GM19455 (cell line): ENCODE data around the gene GNB1.

Experiments used
- ATAC-seq: cut with Tn5 transposase; IDR thresholded peaks from one replicate; pipeline ENCODE4 v1.9.1; 2021; ENCODE audit not compliant: unreplicated experiment

GNB1 gene

GRCh38 chr1:1910651-1911331 lies 19.9 kb upstream of the GNB1 start:
- ATAC-seq = no peak

- ATAC-seq = no peak
These were observed 19.2 kb upstream of the GNB1 start for GRCh38 chr1:1910033-1910465.

- no peak for ATAC-seq
These were observed 17.6 kb upstream of the GNB1 start for GRCh38 chr1:1908506-1908791.

- ATAC-seq = no peak
These were observed 16.3 kb upstream of the GNB1 start for GRCh38 chr1:1907098-1907736.

- ATAC-seq = no peak
These were observed 15.6 kb upstream of the GNB1 start for GRCh38 chr1:1906185-1907097.

- no peak for ATAC-seq
These were observed 12.3 kb upstream of the GNB1 start for GRCh38 chr1:1903224-1903623.

GRCh38 chr1:1901641-1902294 lies 10.9 kb upstream of the GNB1 start:
- no peak for ATAC-seq

GRCh38 chr1:1900883-1901640 lies 10.2 kb upstream of the GNB1 start:
- no peak for ATAC-seq

GRCh38 chr1:1899967-1900327 lies 9.1 kb upstream of the GNB1 start:
- no peak for ATAC-seq

- no peak for ATAC-seq
These were observed 8.5 kb upstream of the GNB1 start for GRCh38 chr1:1899266-1899966.

GRCh38 chr1:1898246-1898933 lies 7.5 kb upstream of the GNB1 start:
- no peak for ATAC-seq

GRCh38 chr1:1895456-1896336 lies 4.8 kb upstream of the GNB1 start:
- ATAC-seq = no peak

- no peak for ATAC-seq
These were observed 4.2 kb upstream of the GNB1 start for GRCh38 chr1:1895060-1895418.

- no peak for ATAC-seq
These were observed 3.6 kb upstream of the GNB1 start for GRCh38 chr1:1894354-1895059.

- no peak for ATAC-seq
These were observed 3.1 kb upstream of the GNB1 start for GRCh38 chr1:1893997-1894353.

- ATAC-seq = no peak
These were observed 2.6 kb upstream of the GNB1 start for GRCh38 chr1:1893291-1893985.

- no peak for ATAC-seq
These were observed 1.9 kb upstream of the GNB1 start for GRCh38 chr1:1892763-1893120.
